ENCODE measurements around the gene MXRA8.

Gene MXRA8

GRCh38 chr1:1366699-1367066 lies 8.3 kb upstream of the MXRA8 start:
- DNase-seq (ENCODE audit: low read depth): no peak

- DNase-seq (ENCODE audit: low read depth): no peak
Measured at GRCh38 chr1:1365875-1366698, 7.7 kb upstream of the MXRA8 start.

DNA sequence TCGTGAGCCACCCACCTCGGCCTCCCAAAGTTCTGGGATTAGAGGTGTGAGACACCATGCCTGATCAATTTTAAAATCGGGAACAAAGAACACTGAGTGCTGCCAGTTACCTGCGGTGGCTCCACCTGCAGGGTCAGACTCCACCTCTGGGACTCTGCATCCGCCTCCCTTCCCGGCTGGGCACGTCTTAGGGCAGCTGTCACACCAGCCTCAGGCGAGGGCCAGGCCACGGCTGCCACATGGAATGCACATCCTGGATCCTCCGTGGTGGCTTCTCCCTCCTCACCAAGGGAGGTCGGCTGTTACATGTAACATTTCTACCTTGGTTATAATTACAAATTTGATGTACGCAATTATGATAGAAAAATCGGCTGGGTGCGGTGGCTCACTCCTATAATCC lies 5.9 kb upstream of the MXRA8 start:
- DNase-seq (ENCODE audit: low read depth): no peak

DNA sequence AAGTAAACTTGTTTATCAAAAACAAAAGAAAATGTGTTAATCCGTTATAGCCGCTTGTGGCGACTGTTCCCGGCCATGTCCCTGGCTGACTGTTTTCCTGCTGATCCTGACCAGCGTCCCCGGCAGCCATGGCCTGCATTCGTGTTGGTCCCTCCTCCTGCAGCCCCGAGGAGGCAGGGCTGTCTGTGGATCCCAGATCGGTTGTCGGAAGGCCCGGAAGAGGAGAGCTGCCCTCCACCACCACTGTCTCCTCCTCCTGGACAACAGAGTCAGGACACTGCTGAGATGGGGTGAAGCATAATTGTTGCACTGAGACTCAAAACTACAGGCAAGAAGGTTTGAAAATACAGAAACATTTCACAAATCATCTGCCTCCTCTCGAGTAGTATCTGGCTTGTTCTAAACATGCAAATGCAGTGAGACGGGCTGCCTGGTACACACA lies 3.6 kb upstream of the MXRA8 start:
- no peak for DNase-seq (ENCODE audit: low read depth)

- DNase-seq (ENCODE audit: low read depth): no peak
Measured at GRCh38 chr1:1361233-1361981, 3.1 kb upstream of the MXRA8 start.

GRCh38 chr1:1360506-1361169 lies 2.3 kb upstream of the MXRA8 start:
- no peak for DNase-seq (ENCODE audit: low read depth)

DNA sequence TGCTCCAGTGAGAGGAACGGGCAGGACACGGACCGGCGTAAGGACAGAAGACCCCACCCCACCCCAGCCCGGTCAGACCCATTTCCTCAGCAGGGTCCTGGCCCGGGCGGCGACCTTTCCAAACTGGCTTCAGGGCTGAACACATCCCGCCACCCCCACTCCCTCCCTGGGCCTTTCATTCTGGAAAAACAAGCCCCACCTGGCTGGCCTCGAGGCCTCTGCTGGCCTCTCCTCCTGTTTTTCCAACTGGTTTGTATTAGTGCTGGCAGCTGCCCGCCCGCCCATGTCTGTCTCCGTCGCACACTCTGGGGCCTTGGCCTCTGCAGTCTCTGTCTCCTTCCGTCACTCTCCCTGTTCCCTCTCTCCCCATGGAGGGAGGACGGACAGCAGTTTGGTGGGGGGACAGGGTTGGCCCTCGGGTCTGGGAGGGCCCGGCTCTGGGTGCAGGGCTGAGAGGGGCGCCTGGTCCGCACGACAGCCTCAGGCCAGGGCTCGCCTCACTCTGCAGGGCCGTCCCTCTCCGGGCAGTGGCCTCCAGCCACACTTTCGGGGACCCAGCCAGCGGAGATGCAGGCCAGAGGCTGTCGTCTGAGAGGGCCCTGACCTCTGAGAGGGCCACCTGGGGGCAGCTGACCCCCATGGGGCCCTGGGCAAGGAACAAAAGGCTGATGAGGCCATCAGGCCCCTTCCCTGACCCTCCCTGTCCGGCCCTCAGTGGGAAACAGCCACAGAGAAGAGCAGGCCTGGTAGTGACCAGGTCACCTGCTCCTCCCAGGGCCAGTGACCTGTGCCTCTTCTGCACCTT lies 1.5 kb upstream of the MXRA8 start:
- no peak for DNase-seq (ENCODE audit: low read depth)

DNA sequence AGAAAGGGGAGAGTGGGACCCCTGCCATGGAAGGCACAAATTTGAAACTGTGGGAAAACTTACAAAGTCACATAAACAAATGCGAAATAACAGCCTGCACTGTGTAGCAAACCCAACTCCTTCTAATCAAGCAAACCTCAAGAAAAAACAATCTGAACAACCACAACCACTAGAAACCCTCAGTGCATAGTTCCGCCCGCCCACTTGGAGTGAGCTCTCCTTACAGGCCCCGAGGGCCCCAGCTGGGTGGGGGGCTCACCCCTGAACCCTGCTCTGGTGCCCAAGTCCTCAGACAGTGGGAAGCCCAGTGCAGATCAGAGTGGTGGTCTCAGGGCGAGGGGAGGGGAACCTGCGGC lies 931 bp upstream of the MXRA8 start:
- no peak for DNase-seq (ENCODE audit: low read depth)

GRCh38 chr1:1357871-1358432 lies 403 bp downstream of the MXRA8 start:
- DNase-seq (ENCODE audit: low read depth): no peak

- no peak for DNase-seq (ENCODE audit: low read depth)
Measured at GRCh38 chr1:1356796-1357401, 1.5 kb downstream of the MXRA8 start.

- DNase-seq (ENCODE audit: low read depth): no peak
Measured at GRCh38 chr1:1356166-1356795, 2.1 kb downstream of the MXRA8 start.

- no peak for DNase-seq (ENCODE audit: low read depth)
Measured at GRCh38 chr1:1355416-1355815, 2.9 kb downstream of the MXRA8 start.

- no peak for DNase-seq (ENCODE audit: low read depth)
Measured at GRCh38 chr1:1354271-1355247, 3.8 kb downstream of the MXRA8 start.

- no peak for DNase-seq (ENCODE audit: low read depth)
Measured at GRCh38 chr1:1353389-1354151, 4.8 kb downstream of the MXRA8 start.

DNA sequence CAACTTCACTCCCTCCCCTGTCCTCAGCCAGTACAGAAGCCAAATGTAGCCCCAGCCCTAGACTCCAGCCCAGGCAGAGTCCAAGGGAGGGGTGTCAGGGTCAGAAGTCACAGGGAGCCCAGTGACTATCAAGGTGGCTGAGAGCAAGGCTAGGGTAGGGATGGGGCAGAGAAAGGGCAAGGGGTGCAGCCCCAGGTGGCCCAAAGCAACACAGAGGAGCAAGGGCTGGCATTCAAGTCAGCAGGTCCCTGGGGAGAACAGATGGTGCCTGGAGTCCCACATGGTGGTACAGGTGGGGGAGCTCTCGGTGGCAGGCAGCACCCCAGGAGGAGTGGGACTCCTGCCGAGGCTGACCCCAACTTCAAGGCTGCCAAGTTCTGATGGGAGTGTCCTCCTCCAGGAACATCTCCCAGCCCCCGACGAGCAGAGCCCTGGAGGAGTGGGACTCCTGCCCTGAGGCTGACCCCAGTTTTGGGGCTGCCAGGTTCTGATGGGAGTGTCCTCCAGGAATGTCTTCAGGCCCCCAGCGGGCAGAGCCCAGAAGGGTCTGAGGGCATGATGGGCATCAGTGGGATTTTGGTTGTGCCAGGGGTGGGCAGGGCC lies 5.5 kb downstream of the MXRA8 start:
- no peak for DNase-seq (ENCODE audit: low read depth)

DNA sequence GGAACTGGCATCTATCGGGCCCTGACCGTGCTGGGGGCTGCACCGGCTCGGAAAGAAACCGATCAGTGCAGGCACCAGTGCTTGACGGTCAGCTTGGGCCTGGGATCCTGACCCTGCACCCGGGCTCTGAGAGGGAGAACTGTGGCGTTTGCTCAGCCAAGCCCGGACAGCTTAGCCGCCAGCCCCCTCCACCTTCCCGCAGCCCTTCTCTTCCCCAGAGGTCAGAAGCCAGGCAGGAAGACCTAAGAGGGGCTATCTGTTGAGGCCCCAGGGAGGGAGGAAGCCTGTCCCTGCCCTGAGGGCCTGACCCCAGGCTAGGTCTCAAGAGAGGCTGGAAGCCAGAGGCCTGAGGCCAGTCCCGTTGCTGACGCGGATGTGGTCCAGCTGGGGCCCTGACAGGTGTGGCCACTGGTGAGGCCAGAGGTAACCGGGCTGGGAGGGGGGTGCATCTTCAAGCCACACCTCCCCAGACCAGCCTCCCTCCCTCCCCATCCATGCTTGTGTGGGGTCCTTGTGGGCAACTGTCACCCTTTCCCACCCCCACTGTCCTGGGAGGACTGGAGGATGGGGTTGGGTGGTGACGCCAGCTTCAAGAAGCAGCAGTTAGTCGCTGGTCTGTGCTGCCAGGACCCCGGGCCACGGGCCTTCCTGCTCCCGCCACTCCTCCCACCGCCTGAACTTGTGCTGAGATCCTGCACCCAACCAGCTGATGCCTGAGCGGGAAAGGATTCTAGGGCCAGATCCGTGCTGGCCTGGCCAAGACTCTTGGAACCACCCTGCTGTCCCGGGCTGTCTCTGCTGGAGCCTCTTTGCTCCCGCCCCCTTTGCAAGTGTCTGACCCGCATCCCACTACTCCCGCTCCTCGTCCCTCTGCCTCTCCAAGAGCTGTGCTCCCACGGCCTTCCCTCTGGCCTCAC lies 6.6 kb downstream of the MXRA8 start:
- no peak for DNase-seq (ENCODE audit: low read depth)

GRCh38 chr1:1349256-1350012 lies 8.9 kb downstream of the MXRA8 start, which contains the start of gene DVL1:
Gene DVL1, minus strand, starts transcription at chr1:1349418. Its CDS starts 353 bp downstream, at chr1:1349065.
- DNase-seq (ENCODE audit: low read depth): peak; percentile 66

Measured in stimulated activated CD8-positive, alpha-beta memory T cell treated with anti-CD3 and anti-CD28 coated beads, Interleukin-15, amount 100 ng/mL, for 24 hours (primary cell).